ENCODE results near the gene CSF2.

DNA sequence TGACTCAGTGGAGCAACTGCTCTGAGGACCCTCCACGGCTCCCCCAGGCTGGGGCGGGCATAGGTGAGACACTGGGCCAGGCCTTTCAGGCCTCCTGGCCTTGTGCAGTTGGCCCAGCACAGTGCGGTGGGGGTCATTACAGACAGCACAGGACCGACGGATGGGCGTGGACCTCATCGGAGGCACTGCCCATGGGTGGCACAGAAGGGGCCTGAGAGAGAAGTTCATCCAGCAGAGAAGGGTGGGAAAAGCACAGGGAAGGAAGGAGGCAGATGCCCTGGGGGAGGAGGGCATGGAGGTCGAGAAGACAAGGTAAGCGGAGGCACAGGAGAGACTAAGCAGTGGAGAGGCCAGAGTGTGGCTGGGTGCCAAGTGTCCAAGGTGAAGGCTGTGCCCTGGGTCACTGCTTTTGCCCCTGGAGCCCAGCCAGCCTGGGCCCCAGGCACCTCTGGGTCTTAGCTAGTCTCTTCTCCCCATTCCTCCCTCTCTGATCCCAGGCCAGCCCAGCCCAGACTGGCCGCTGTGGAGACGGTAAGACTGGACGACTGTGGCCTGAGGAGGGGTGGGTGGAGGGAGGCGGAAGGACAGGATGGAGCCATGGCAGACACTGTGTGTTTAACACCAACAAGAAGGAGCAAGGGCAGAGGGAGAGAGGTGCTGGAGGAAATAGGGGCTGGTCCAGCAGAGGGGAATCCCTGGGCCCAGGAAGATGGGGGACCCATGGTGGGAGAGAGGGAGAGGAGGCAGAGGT, 7.5 kb upstream of the CSF2 start:
- TF ChIP-seq POLR2A (IDR thresholded peaks at IDR 0.05), result no peak
- TF ChIP-seq, protein P1, sequence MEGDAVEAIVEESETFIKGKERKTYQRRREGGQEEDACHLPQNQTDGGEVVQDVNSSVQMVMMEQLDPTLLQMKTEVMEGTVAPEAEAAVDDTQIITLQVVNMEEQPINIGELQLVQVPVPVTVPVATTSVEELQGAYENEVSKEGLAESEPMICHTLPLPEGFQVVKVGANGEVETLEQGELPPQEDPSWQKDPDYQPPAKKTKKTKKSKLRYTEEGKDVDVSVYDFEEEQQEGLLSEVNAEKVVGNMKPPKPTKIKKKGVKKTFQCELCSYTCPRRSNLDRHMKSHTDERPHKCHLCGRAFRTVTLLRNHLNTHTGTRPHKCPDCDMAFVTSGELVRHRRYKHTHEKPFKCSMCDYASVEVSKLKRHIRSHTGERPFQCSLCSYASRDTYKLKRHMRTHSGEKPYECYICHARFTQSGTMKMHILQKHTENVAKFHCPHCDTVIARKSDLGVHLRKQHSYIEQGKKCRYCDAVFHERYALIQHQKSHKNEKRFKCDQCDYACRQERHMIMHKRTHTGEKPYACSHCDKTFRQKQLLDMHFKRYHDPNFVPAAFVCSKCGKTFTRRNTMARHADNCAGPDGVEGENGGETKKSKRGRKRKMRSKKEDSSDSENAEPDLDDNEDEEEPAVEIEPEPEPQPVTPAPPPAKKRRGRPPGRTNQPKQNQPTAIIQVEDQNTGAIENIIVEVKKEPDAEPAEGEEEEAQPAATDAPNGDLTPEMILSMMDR (IDR thresholded peaks at IDR 0.05), result no peak
